Epithelial cell of esophagus (primary cell): Measurements from ENCODE around the gene KCNAB2.
A peak's percentile ranks its signal among the peaks of the same experiment; 100 is the strongest.

Source experiments
- DNase-seq: peaks from one replicate; pipeline ENCODE4 v3.0.0; 2010; ENCODE audit warnings: low read depth
- H3K4me3 ChIP-seq: 2 replicates; pipeline ENCODE4 v1.5.1; 2011; ENCODE audit warnings: mild to moderate bottlenecking, low read length, control low read depth
- TF ChIP-seq, protein P1 (sequence below): IDR thresholded peaks from 2 replicates; pipeline ENCODE4 v1.5.1; 2011; ENCODE audit warnings: low read depth, mild to moderate bottlenecking, low read length, control low read depth, inconsistent platforms; ENCODE audit not compliant: insufficient read depth; ENCODE audit errors: missing control alignments

The KCNAB2 gene

GRCh38 chr1:6113116-6113515 is 67.4 kb downstream of the KCNAB2 start:
- no peak overlapping the region for H3K4me3 ChIP-seq
- TF ChIP-seq, protein P1, sequence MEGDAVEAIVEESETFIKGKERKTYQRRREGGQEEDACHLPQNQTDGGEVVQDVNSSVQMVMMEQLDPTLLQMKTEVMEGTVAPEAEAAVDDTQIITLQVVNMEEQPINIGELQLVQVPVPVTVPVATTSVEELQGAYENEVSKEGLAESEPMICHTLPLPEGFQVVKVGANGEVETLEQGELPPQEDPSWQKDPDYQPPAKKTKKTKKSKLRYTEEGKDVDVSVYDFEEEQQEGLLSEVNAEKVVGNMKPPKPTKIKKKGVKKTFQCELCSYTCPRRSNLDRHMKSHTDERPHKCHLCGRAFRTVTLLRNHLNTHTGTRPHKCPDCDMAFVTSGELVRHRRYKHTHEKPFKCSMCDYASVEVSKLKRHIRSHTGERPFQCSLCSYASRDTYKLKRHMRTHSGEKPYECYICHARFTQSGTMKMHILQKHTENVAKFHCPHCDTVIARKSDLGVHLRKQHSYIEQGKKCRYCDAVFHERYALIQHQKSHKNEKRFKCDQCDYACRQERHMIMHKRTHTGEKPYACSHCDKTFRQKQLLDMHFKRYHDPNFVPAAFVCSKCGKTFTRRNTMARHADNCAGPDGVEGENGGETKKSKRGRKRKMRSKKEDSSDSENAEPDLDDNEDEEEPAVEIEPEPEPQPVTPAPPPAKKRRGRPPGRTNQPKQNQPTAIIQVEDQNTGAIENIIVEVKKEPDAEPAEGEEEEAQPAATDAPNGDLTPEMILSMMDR = no peak
- no peak for DNase-seq

DNA sequence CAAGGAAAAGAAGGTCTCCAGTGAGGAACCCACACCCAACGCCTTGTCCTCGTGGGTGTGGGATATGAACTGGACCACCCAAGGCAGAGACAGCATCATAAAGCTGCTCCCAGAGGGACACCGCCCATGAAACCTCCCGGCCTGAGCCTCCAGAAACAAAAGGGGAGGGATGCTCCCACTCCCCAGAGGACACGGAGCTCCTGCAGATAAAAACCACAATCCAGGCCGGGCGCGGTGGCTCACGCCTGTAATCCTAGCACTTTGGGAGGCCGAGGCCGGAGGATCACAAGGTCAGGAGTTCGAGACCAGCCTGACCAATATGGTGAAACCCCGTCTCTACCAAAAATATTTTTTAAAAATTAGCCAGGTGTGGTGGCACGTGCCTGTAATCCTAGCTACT is 68.1 kb downstream of the KCNAB2 start:
- no peak overlapping the region for H3K4me3 ChIP-seq
- DNase-seq = no peak
- TF ChIP-seq, protein P1 = no peak

GRCh38 chr1:6116137-6116536 is 70.4 kb downstream of the KCNAB2 start:
- TF ChIP-seq, protein P1 = no peak
- peak; percentile 45 for DNase-seq
- H3K4me3 ChIP-seq = no peak overlapping the region

DNA sequence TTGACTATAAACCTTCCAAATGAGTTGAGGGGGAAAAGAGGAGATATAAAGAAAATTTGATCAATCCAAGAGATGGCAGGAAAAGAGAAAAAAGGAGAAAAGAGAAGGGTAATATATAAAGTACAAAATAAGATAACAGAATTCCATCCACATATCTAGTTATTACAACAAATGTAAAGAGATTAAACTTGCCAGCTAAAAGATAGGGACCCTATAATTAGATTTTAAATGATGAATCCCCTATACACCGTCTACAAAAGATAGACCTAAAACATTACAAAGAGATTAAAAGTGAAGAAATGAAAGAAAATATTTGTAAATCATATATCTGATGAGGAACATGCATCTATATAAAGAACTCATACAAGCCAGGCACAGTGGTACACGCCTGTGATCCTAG is 71.4 kb downstream of the KCNAB2 start:
- TF ChIP-seq, protein P1 = no peak
- no peak overlapping the region for H3K4me3 ChIP-seq

GRCh38 chr1:6117624-6118023 is 71.9 kb downstream of the KCNAB2 start:
- TF ChIP-seq, protein P1 = no peak
- DNase-seq = peak; percentile 6
- no peak overlapping the region for H3K4me3 ChIP-seq

More for the DNA sequence above, 71.4 kb downstream of the KCNAB2 start:
- DNase-seq = no peak

- TF ChIP-seq, protein P1 = no peak
- H3K4me3 ChIP-seq = no peak overlapping the region
- DNase-seq = peak; percentile 24
These were observed 72.7 kb downstream of the KCNAB2 start for GRCh38 chr1:6118415-6118814.

DNA sequence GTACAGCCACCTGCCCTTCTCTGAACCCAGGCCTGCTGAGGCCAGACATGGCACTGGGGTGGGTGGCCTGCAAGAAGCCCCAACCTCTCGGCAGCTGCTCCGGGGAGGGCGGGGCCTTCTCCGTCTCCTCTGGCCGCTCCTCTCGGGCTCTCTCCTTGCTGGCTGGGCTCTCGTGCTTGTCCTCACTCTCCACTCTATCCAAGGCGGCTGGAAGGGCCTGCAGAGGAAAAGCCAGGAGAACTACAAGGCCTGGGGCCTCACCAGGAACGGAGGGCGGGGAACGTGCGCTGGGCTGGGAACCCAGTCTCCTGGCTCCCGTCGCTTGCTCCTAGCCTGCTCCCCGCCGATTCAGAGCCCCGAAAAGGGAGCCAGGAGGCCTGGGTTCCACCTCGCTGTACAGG is 75.3 kb downstream of the KCNAB2 start:
- no peak for DNase-seq
- TF ChIP-seq, protein P1 = no peak
- no peak overlapping the region for H3K4me3 ChIP-seq
